Stimulated activated memory B cell treated with anti-CD40 and anti-IgM and Interleukin-4, amounts not matched to agents 10 μg/mL and 1 μg/mL and 100 μg/mL, for 72 hours (primary cell): ENCODE results near the gene PRKCD.

Experiments
- ATAC-seq: fragments of 150-1000 bp; cut with Tn5 transposase; 2 replicates; pipeline ENCODE4 v1.10.0; 2021
- H3K27ac Mint-ChIP-seq: one replicate; pipeline ENCODE4 v1.8.0; 2022; ENCODE audit warnings: mild to moderate bottlenecking, mixed read lengths
- H3K27me3 Mint-ChIP-seq: one replicate; pipeline ENCODE4 v1.8.0; 2022; ENCODE audit warnings: mixed read lengths
- H3K36me3 Mint-ChIP-seq: one replicate; pipeline ENCODE4 v1.8.0; 2022; ENCODE audit warnings: mixed read lengths
- H3K4me1 Mint-ChIP-seq: one replicate; pipeline ENCODE4 v1.8.0; 2022; ENCODE audit warnings: mixed read lengths
- H3K4me3 Mint-ChIP-seq: one replicate; pipeline ENCODE4 v1.8.0; 2022; ENCODE audit warnings: mild to moderate bottlenecking, moderate library complexity, mixed read lengths
- H3K9me3 Mint-ChIP-seq: one replicate; pipeline ENCODE4 v1.8.0; 2022; ENCODE audit warnings: mixed read lengths

Gene PRKCD

DNA sequence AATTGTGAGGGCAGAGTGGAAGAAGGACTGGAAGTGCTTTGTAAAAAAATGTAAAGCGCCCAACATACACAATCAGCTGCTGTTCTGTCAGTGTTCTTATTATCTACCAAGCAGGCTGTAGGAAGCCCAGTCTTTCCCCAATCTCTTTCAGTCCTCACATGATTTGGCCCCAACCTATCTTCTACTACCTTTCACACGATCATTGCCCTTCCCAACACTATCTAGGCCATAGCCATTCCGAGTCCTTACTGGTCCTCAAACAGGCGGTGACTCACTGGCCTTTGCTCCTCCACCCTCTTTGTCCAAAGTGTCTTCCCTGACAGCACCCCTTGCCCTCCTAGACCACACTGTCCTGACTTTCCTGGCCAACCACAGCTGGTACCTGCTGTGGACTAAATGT is 29.9 kb upstream of the PRKCD start:
- peak overlapping the region; percentile 92 for H3K4me3 Mint-ChIP-seq
- no peaks in the 10 kb centered on the region for H3K36me3 Mint-ChIP-seq
- no peaks in the 10 kb centered on the region for H3K27me3 Mint-ChIP-seq
- peaks cover 36% of the 10 kb centered on the region for H3K4me1 Mint-ChIP-seq
- H3K27ac Mint-ChIP-seq, result peak overlapping the region; percentile 99
- ATAC-seq, result no peak
- H3K9me3 Mint-ChIP-seq, result no peaks in the 10 kb centered on the region

- Mint-ChIP-seq H3K27ac (peak overlapping the region; percentile 99), H3K4me1 (peaks cover 30% of the 10 kb centered on the region), H3K4me3 (peak overlapping the region; percentile 5), H3K9me3 (no peaks in the 10 kb centered on the region), H3K27me3 (no peaks in the 10 kb centered on the region), H3K36me3 (no peaks in the 10 kb centered on the region)
- no peak for ATAC-seq
Measured at GRCh38 chr3:53132347-53132746, 28.7 kb upstream of the PRKCD start.

- Mint-ChIP-seq H3K36me3 (no peaks in the 10 kb centered on the region), H3K27me3 (no peaks in the 10 kb centered on the region), H3K27ac (no peak overlapping the region), H3K4me3 (no peak overlapping the region), H3K4me1 (peaks cover 27% of the 10 kb centered on the region), H3K9me3 (no peaks in the 10 kb centered on the region)
- peak; percentile 79 for ATAC-seq
Measured at GRCh38 chr3:53134631-53135232, 26.3 kb upstream of the PRKCD start.

- peaks cover 21% of the 10 kb centered on the region for H3K4me1 Mint-ChIP-seq
- ATAC-seq, result no peak
- no peak overlapping the region for H3K27ac Mint-ChIP-seq
- no peaks in the 10 kb centered on the region for H3K9me3 Mint-ChIP-seq
- H3K4me3 Mint-ChIP-seq, result no peak overlapping the region
- no peaks in the 10 kb centered on the region for H3K27me3 Mint-ChIP-seq
- no peaks in the 10 kb centered on the region for H3K36me3 Mint-ChIP-seq
Measured at GRCh38 chr3:53137221-53137620, 23.8 kb upstream of the PRKCD start.

DNA sequence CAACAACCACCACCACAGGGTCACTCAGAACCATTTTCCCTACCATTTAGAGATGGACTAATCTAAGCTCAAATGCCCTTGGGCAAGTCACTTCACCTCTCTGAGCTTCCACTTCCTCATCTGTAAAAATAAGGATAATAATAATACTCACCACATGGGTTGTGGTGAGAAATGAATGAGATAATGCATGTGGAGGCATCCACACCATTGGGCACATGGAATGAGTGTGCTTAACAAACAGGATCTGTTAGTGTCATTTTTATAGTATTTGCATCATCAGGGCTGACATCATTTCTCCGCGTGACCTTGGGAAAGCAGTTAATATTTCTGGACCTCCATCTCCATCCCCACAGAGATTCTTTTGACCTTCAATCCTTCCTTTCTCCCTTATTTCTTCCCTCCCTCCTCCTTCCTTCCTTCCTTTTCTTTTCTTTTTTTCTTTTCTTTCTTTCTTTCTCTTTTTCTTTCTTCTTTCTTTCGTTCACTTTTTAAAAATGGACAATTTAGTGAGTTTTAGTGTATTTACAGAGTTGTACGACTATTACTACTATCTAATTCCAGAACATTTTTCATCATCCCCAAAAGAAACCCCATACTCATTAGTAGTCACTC is 23.1 kb upstream of the PRKCD start:
- Mint-ChIP-seq H3K36me3 (no peaks in the 10 kb centered on the region), H3K27ac (no peak overlapping the region), H3K9me3 (no peaks in the 10 kb centered on the region), H3K4me1 (peaks cover 22% of the 10 kb centered on the region), H3K27me3 (no peaks in the 10 kb centered on the region), H3K4me3 (no peak overlapping the region)
- ATAC-seq, result no peak

DNA sequence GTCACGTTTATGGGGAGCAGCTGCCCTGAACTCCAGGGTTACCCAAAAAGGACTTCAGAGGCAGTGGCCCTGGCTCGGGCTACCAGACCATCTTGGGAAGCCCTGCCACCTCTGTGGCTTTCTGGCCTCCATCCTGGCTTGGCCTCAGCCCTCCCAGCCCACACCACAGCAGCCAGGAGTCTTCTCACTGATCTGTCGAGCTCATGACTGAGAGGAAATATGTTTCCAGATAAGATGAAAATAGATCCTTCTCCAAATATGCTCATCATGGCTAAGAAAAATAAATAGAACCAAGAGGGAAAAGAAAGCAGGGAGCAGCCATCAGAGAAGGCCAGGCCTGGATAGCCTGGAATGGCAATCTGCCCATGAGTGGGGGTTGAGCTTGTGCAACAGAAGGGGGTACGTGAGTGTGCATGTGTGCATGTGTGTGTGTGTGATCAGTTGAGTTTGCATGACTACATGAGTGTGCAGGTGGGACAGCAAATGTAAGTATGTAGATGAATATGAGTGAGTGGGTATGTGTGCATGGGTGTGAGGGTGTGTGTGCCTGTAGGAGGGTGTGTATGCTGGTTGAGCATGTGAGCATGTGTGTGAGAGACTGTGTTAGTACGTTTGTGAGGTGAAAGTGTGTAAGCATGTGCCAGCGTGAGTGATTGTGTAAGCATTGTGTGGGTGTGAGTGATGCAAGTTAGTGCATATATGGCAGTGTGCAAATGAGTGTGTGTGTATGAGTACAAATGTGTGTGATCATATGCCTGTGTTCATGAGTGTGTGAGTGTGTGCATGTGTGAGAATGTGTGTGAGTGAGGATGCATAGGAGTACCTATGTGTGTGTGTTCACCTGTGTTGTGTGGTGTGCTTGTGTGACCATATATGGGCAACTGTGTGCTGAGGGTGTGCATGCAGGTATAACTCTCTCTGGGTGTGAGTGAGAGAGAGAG is 20.8 kb upstream of the PRKCD start:
- no peak for ATAC-seq
- no peak overlapping the region for H3K27ac Mint-ChIP-seq
- no peak overlapping the region for H3K4me3 Mint-ChIP-seq
- no peaks in the 10 kb centered on the region for H3K9me3 Mint-ChIP-seq
- no peaks in the 10 kb centered on the region for H3K27me3 Mint-ChIP-seq
- H3K4me1 Mint-ChIP-seq, result peaks cover 22% of the 10 kb centered on the region
- H3K36me3 Mint-ChIP-seq, result no peaks in the 10 kb centered on the region

DNA sequence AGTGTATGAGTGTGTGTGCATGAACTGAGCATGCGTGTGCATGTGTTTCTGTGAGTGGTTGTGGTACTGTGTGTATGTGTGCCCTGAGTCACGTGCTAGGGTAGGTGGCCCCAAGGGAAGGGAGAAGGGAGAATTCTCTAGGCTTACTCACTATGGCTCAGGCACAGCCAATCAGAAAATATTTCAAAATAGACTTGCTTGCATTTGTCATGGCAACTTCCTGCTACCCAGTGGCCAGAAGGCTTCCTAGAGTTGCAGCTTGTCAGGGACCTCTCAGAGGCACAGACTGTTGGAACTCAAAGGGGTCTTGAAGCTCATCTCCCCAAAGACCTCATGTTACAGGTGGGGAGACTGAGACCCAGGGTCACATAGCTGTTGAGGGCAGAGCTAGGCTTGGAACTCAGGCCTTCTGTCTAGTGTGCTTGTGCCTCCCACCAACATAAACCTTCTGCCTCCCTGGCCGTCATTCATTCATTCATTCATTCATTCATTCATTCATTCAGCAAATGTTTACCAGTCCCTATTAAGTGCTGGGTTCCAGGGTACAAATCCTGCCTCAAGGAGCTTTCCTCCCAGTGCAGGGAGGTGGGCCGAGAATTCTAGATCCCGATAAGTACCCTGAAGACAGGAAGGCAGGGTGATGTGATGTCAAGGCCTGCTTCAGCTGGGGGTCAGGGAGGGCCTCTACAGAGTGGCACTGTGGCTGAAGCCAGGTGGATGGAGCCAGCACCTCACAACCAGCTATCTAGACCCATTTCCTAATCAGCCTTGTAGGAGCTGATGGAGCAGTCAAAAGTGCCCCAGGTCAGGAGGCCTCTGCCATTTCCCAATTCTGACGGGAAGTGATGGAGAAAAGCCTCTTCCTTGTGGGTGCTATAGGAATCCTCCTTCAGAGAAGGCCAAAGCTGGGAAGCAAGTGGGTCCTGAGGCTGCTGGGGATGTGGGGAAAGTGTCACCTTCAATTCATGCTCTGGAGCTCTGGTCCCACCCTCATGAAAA is 19.9 kb upstream of the PRKCD start:
- Mint-ChIP-seq H3K36me3 (no peaks in the 10 kb centered on the region), H3K27me3 (no peaks in the 10 kb centered on the region)

GRCh38 chr3:53142986-53143385 is 18.0 kb upstream of the PRKCD start:
- Mint-ChIP-seq H3K27ac (no peak overlapping the region), H3K4me3 (no peak overlapping the region)

More for the DNA sequence above, 19.9 kb upstream of the PRKCD start:
- Mint-ChIP-seq H3K9me3 (no peaks in the 10 kb centered on the region), H3K4me3 (no peak overlapping the region), H3K27ac (no peak overlapping the region), H3K4me1 (peaks cover 21% of the 10 kb centered on the region)
- ATAC-seq, result peak; percentile 58

GRCh38 chr3:53144446-53144845 is 16.6 kb upstream of the PRKCD start:
- no peak overlapping the region for H3K4me3 Mint-ChIP-seq
- peaks cover 15% of the 10 kb centered on the region for H3K4me1 Mint-ChIP-seq
- H3K27me3 Mint-ChIP-seq, result no peaks in the 10 kb centered on the region
- no peaks in the 10 kb centered on the region for H3K9me3 Mint-ChIP-seq
- no peak for ATAC-seq
- H3K36me3 Mint-ChIP-seq, result no peaks in the 10 kb centered on the region
- H3K27ac Mint-ChIP-seq, result no peak overlapping the region

More at GRCh38 chr3:53142986-53143385, 18.0 kb upstream of the PRKCD start:
- Mint-ChIP-seq H3K4me1 (peaks cover 19% of the 10 kb centered on the region), H3K27me3 (no peaks in the 10 kb centered on the region), H3K9me3 (no peaks in the 10 kb centered on the region), H3K36me3 (no peaks in the 10 kb centered on the region)
- peak; percentile 32 for ATAC-seq

GRCh38 chr3:53144862-53145712 is 15.9 kb upstream of the PRKCD start:
- H3K36me3 Mint-ChIP-seq, result no peaks in the 10 kb centered on the region
- no peaks in the 10 kb centered on the region for H3K9me3 Mint-ChIP-seq
- H3K4me1 Mint-ChIP-seq, result peaks cover 15% of the 10 kb centered on the region
- ATAC-seq, result no peak
- no peaks in the 10 kb centered on the region for H3K27me3 Mint-ChIP-seq
- H3K27ac Mint-ChIP-seq, result no peak overlapping the region
- H3K4me3 Mint-ChIP-seq, result no peak overlapping the region

GRCh38 chr3:53145713-53146080 is 15.3 kb upstream of the PRKCD start:
- H3K36me3 Mint-ChIP-seq, result no peaks in the 10 kb centered on the region
- no peaks in the 10 kb centered on the region for H3K9me3 Mint-ChIP-seq
- peaks cover 12% of the 10 kb centered on the region for H3K4me1 Mint-ChIP-seq
- no peak overlapping the region for H3K4me3 Mint-ChIP-seq
- no peaks in the 10 kb centered on the region for H3K27me3 Mint-ChIP-seq
- ATAC-seq, result no peak
- H3K27ac Mint-ChIP-seq, result no peak overlapping the region

- no peaks in the 10 kb centered on the region for H3K9me3 Mint-ChIP-seq
- H3K27me3 Mint-ChIP-seq, result no peaks in the 10 kb centered on the region
- H3K4me1 Mint-ChIP-seq, result peaks cover 9% of the 10 kb centered on the region
- H3K36me3 Mint-ChIP-seq, result no peaks in the 10 kb centered on the region
- no peak for ATAC-seq
- no peak overlapping the region for H3K4me3 Mint-ChIP-seq
- no peak overlapping the region for H3K27ac Mint-ChIP-seq
Measured at GRCh38 chr3:53146319-53146891, 14.6 kb upstream of the PRKCD start.

GRCh38 chr3:53147151-53147902 is 13.7 kb upstream of the PRKCD start:
- Mint-ChIP-seq H3K27me3 (no peaks in the 10 kb centered on the region), H3K36me3 (no peaks in the 10 kb centered on the region), H3K4me3 (no peak overlapping the region), H3K27ac (no peak overlapping the region), H3K9me3 (no peaks in the 10 kb centered on the region), H3K4me1 (peaks cover 9% of the 10 kb centered on the region)
- ATAC-seq, result no peak
